Measurements from ENCODE around the gene TRIML1.

- TF ChIP-seq POLR2A (IDR thresholded peaks at IDR 0.05; ENCODE audit: low read depth, low read length) (no peak), POLR2AphosphoS5 (IDR thresholded peaks at IDR 0.05; ENCODE audit: low read depth, low read length) (no peak), POU2F2 (IDR thresholded peaks at IDR 0.05; ENCODE audit: low read depth, low read length) (no peak), TAF1 (IDR thresholded peaks at IDR 0.05; ENCODE audit: low read depth, low read length) (no peak), SPI1 (IDR thresholded peaks at IDR 0.05; ENCODE audit: low read depth, low read length) (no peak), PAX5 (IDR thresholded peaks at IDR 0.05; ENCODE audit: insufficient read depth, low read length, severe bottlenecking) (no peak)
Observed at GRCh38 chr4:188143731-188144130, 4.5 kb downstream of the TRIML1 start.
